GOT3 (cell line): Measurements from ENCODE around the gene KIF1B.

Source experiments
- DNase-seq: peaks from one replicate; lab custom pipeline; 2025; ENCODE audit warnings: mixed read lengths; lab: John Stamatoyannopoulos, UW

The KIF1B gene

DNA sequence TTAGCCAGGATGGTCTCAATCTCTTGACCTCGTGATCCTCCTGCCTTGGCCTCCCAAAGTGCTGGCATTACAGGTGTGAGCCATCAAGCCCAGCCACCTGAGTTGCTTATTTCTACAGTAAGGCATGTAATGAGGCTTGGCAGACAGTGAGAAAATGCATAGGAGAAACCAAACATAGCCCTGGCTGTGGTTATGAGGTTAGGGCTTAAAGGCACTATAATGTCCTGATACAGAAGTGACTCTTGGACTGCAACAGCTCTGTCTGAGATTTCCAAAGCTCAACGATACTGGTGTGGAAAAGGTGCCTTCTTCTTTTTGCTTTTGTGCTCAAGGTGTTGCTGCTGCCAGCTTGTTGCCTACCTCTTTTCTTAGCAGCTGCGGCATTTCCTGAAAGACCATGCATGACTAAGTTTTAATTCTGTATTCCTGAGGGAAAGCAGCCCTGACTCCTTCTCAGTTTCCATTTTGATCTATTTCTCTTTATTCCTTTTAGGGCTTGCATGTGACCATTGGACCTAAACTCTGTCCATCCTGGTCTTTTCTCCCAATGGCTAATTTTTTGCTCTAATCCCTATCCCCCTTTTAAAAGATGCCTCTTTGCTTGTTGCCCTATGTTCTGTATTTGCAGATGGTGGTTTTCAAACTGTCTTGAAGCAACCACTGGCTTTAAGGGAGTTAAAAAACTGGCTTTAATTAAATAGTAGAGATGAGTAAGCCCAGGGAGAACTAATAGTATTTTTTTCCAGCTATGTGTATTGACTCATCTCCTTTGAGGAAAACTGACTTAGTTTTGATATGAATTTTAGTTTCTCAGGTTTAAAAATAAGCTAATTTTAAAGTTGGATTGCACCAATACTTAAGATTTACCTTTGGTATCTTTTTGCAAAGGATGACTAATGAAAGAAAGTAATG lies 70.3 kb downstream of the KIF1B start:
- DNase-seq = no peak

GRCh38 chr1:10283318-10283984 lies 73.1 kb downstream of the KIF1B start:
- no peak for DNase-seq

- DNase-seq = no peak
These were observed 75.9 kb downstream of the KIF1B start for GRCh38 chr1:10286244-10286643.

DNA sequence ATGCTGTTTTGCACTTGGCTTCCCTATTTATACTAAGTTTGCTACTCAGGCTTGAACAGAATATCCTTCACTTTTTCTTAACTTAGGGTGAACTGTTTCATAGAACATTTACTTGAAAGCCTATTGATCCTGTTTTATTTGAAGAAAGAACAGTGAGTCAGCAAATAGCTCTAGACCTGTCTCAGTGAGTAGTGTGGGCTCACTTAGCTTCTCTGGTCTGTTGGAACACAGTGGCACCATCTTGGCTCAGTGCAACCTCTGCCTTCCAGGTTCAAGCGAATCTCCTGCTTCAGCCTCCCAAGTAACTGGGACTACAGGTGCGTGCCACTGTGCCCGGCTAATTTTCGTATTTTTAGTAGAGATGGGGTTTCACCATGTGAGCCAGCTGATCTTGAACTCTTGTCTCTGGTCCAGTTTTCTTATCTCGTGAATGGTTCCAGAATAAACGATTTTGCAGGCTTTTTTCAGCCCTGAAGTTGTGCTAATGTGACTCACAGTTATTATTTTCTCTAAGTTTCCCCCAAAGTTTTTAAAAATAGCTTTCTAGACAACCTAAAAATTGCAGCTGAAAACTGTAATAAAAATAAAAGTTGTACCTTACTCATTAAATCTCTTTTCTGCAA lies 76.8 kb downstream of the KIF1B start:
- DNase-seq = no peak

- DNase-seq = no peak
These were observed 77.8 kb downstream of the KIF1B start for GRCh38 chr1:10288029-10288615.

- no peak for DNase-seq
These were observed 81.3 kb downstream of the KIF1B start for GRCh38 chr1:10291705-10292104.

- DNase-seq = no peak
These were observed 81.8 kb downstream of the KIF1B start for GRCh38 chr1:10292188-10292587.

GRCh38 chr1:10295481-10296085 lies 85.2 kb downstream of the KIF1B start:
- no peak for DNase-seq

DNA sequence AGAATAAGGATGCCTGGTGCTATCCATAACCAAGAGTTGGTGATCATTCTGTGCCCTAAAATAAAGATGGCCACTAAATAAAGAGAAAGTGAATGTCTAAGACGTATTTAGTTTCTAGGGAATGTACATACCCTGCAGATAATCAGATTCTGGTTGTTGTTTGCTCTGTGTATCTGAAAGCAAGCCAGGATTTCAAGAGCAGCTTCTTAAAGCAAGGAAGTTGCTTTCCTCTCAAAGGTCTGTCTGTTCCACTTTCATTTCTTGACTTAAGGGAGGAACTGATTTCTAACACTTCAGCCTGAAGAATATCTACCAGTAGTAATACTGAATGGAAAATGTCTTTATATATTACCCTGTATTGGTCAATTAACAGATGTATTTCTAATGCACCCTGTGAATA lies 88.8 kb downstream of the KIF1B start:
- no peak for DNase-seq

GRCh38 chr1:10302416-10302815 lies 92.0 kb downstream of the KIF1B start:
- DNase-seq = no peak

GRCh38 chr1:10304295-10304694 lies 93.9 kb downstream of the KIF1B start:
- no peak for DNase-seq

DNA sequence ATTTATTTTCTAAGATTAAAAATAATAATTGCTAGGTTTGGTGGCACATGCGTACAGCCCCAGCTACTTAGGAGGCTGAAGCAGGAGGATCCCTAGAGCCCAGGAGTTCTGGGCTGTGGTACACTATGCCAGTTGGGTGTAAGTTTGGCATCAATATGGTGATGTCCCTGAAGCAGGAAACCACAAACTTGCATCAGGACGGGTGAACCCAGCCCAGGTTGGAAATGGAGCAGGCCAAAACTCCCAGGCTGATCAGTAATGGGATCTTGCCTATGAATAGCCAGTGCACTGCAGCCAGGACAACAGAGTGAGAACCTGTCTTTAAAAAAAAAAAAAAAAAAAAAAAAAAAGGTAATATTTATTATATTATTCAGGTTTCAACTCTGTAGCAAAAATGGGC lies 96.1 kb downstream of the KIF1B start:
- no peak for DNase-seq

- DNase-seq = no peak
These were observed 97.6 kb downstream of the KIF1B start for GRCh38 chr1:10308001-10308400.

- DNase-seq = no peak
These were observed 99.1 kb downstream of the KIF1B start for GRCh38 chr1:10309243-10310011.

- DNase-seq = no peak
These were observed 106.4 kb downstream of the KIF1B start for GRCh38 chr1:10316752-10317151.

- no peak for DNase-seq
These were observed 109.4 kb downstream of the KIF1B start for GRCh38 chr1:10319750-10320149.

GRCh38 chr1:10320336-10320735 lies 110.0 kb downstream of the KIF1B start:
- DNase-seq = no peak

DNA sequence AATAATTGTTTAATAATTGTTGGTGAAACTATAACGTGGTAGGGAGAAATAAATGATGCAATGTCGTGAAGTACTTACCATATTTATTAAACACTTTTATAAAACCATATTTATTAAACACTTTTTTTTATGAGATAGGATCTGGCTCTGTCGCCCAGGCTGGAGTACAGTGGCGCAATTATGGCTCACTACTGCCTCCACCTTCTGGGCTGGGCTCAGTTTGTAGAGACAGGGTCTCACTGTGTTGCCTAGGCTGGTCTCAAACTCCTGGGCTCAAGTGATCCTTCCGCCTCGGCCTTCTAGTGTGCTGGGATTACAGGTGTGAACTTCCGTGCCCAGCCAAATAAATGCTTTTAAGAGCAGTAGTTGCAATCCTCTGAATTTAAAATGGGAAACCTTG lies 112.5 kb downstream of the KIF1B start:
- DNase-seq = no peak

DNA sequence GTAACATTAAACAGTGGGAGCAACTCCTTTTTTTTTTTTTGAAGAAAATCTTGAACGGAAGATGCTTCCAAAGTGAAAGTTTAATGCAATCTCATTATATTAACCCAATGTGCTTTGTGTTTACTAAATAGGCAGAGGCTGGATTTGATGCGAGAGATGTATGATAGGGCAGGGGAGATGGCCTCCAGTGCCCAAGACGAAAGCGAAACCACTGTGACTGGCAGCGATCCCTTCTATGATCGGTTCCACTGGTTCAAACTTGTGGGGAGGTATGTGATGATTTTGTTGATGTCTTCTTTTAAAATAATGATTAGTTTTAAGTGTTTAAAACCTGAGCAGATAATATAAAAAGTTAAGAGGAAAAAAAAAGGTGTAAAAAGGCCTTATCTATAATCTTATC lies 114.3 kb downstream of the KIF1B start:
- no peak for DNase-seq

DNA sequence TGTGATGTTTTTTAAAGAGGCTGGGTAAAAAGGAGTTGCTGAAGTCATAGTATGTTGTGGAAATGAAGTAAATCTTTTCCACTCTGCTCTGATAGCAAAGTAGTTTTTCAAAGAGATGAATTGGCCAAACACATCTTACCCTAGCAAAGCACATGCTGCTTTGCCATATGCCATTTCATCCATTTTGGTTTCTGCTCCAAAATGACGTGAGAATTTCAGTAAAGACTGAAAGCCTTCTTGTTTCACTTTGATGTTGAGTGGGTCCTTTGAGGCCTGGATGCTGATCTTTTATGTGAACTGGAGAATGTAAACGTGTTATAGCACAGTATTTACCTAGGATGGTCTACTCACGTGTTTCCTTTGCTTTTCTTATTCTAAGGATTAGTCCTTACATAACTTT lies 115.2 kb downstream of the KIF1B start:
- no peak for DNase-seq

DNA sequence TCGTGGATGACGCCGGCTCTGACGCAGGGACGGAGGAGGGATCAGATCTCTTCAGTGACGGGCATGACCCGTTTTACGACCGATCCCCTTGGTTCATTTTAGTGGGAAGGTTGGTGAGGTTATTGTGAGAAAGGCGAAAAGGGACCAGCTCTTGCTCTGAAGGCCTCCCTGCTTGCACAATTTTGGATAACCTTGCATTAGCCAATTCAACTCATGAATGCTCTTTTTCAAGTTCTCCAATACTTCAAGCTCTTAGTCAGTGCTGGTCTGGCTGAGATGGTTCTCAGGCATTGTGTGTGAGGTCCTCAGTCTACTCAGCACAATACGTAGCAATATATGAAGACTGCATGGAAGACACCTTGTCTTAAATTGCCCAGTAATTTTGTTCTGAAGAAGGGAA lies 115.9 kb downstream of the KIF1B start:
- DNase-seq = no peak
